ENCODE results near the gene PTPRM. TPM values are rescaled to one million over a fixed set of nuclear protein-coding genes. Genes with fewer than 3 reads are reported as not detected.

PTPRM gene
- total RNA-seq, 1 donor from 2014 or later = 109 TPM

DNA sequence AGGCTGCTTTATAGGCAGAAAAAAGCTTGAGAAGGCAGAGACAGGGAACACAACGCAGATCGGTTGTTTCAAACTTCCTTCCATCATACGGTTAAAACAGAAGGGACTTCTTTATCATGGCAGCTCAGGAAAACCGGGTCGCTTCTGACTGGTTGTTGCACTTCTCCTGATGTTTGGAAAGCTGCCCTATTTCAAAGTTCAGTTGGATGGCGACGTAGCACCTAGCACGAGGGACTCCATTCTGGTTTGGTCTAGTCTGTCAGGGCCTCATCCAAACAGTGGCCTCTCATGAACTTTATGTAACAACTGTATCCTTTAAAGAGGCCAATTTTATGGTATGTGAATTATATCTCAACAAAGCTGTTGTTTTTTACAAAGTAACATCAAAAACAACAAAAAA, 832.0 kb downstream of the PTPRM start:
- no peak for DNase-seq

DNA sequence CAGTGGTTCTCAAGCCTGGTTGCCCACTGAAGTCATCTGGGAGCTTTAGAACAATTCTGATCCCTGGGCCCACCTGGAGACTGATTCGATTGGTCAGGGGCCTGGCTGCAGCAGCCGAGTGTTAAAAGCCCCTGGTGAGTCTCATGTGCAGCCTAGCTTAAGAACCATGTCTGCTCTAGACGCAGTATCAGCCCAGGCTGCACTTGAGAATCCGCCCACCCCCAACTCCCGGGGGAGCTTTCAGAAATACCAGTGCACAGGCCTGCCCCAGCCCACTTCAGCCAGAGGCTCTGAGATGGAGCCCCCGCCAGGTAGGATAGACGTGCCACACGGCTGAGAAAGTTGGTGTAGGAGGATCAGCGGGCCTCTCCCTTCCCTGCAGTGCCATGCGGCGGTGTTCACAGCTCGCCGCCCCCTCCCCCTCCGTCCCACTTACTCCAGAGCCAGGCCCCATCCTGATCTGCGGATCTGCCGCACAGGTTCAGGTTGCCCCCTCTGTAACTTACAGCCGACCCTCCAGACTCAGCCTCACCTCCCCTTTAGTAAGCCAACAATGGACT, 833.2 kb downstream of the PTPRM start:
- DNase-seq = no peak

- no peak for DNase-seq
These were observed 833.7 kb downstream of the PTPRM start for GRCh38 chr18:8400825-8401224.

- DNase-seq = no peak
These were observed 834.5 kb downstream of the PTPRM start for GRCh38 chr18:8401606-8402005.

DNA sequence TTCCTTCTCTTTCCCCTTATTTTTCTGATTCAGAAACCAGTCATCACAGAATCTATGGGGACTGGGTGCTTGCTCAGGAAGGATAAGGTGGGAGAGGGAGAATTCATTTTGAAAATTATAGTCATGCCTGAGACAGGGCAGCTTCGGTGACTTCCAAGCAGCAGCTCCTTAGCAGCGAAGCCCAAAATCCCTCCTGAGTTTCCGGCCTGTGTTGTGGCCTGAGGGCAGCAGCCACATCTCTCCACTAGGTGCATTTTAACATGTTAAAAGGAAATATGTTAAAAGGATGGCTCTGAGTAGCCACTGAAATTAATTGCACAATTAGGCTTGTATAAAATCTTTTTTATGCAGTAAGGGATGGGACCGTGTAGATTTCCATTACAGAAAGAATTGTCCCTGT, 835.1 kb downstream of the PTPRM start:
- no peak for DNase-seq

GRCh38 chr18:8403713-8404112, 836.6 kb downstream of the PTPRM start:
- no peak for DNase-seq

DNA sequence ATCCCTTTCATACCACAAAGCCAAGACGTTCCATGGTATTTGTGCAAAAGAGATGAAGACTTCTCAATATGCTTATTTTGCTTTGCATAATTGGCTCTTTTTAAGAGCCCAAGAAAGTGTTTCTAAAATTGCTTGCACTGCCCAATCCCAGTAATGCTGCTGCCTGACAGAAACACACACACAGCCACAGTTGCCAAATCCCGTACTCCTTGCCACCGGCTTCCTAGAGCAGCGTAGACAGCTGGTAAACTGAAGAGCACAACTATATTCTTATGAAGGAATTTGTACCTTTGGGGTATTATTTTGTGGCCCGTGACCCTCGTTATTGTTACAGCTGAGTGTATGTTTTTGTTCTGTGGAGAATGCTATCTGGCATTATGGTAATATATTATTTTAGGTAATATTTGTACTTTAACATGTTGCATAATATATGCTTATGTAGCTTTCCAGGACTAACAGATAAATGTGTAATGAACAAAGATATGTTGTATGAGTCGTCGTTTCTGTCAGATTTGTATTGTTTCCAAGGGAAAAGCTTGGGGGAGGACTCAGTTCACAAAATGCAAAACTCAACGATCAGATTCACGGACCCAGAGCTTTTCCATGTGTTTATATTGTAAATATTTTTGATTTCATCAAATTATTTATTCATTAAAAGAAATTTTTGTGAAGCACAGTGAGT, 839.2 kb downstream of the PTPRM start:
- DNase-seq = no peak

GRCh38 chr18:8406868-8407250, 839.7 kb downstream of the PTPRM start:
- DNase-seq = no peak

GRCh38 chr18:8409151-8409550, 842.0 kb downstream of the PTPRM start:
- no peak for DNase-seq

DNA sequence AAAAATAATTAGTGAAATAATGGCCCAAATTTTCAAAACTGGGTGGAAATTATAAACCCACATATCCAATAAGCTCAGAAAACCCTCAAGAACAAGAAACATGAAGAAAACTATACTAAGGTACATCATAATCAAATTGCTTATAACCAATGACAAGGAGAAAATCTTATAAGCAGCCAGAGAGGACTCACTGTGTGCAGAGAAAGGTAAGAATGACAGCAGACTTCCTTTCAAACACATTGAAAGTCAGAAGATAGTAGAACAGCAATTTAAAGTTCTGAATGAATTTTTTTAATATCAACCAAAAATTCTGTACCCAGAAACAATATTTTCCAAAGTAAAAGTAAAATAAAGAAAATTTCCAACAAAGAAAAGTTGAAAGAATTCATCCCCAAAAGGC, 844.4 kb downstream of the PTPRM start:
- DNase-seq = no peak

- DNase-seq = no peak
These were observed 845.0 kb downstream of the PTPRM start for GRCh38 chr18:8412117-8412516.

- DNase-seq = no peak
These were observed 846.1 kb downstream of the PTPRM start for GRCh38 chr18:8413189-8413588.

DNA sequence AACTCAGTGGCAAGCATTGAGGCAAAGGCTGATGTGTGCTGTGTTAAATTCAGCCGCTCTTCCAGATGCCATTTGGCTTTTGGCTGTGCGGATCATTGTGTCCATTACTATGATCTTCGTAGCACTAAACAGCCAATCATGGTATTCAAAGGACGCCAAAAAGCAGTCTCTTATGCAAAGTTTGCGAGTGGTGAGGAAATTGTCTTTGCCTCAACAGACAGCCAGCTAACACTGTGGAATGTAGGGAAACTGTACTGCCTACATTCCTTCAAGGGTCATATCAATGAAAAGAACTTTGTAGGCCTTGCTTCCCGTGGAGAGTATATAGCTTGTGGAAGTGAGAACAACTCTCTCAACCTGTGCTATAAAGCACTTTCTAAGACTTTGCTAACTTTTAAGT, 846.6 kb downstream of the PTPRM start:
- no peak for DNase-seq

GRCh38 chr18:8416212-8417019, 849.3 kb downstream of the PTPRM start:
- no peak for DNase-seq

- no peak for DNase-seq
These were observed 855.3 kb downstream of the PTPRM start for GRCh38 chr18:8422391-8422790.

DNA sequence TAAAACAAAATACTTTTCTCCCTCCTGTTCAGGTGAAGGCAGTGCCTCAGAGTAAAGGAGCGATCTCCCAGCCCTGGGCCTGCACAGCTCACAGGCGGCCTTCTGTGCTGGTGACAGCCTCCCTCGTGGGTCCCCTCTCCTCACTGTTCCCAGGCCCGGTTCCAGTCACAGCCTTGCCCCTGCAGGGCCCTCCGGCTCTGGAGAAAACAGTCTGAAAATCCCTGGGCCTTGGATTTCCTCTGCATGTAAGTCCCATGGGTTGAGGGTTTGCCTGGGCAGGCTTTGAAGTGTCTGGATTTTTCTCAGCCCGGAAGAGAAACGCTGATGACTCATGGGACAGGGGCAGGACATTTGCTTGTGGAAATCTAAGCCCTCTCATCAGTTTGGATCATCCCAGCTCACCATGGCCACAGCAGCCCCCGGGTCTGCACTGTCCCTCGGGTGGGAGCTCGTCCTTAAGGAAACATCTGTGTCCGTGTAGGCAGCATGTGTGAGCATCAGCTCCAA, 856.0 kb downstream of the PTPRM start:
- peak; percentile 5 for DNase-seq

- DNase-seq = no peak
These were observed 857.4 kb downstream of the PTPRM start for GRCh38 chr18:8424481-8424880.

- DNase-seq = no peak
These were observed 858.0 kb downstream of the PTPRM start for GRCh38 chr18:8424917-8425725.

GRCh38 chr18:8426401-8426800, 859.3 kb downstream of the PTPRM start:
- no peak for DNase-seq

DNA sequence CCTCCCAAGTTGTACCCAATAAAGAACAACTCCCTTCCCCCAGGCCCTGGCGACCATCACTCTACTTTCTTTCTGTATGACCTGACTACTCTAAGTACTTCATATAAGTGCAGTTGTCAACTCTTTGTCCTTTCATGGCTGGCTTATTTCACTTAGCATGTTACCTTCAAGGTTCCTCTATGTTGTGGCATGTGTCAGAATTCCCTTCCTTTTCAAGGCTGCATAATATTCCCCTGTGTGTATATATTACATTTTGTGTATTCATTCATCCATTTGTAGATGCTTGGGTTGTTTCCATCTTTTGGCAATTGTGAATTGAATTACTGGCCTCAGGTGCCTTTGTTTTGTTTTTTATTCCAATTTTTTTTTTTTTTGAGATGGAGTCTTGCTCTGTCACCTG, 860.2 kb downstream of the PTPRM start:
- no peak for DNase-seq

DNA sequence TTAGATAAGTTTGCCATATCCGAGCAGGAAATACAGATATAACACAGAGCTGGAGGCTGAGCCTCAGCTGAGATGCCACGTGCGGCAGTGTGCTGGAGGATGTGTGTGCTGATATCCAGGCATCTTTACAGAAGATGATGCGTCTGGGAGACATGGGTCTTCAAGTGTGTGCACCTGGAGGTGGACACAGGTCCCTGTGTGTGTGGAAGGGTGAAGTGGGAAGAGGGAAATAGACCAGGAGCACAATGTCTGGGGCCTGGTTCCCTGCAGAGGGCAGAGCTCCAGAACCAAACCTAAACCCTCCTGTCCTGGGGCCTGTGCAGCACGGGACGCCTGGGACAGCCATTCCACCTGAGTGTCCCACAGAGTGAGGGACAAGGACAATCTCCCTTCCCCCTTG, 861.8 kb downstream of the PTPRM start:
- DNase-seq = no peak

DNA sequence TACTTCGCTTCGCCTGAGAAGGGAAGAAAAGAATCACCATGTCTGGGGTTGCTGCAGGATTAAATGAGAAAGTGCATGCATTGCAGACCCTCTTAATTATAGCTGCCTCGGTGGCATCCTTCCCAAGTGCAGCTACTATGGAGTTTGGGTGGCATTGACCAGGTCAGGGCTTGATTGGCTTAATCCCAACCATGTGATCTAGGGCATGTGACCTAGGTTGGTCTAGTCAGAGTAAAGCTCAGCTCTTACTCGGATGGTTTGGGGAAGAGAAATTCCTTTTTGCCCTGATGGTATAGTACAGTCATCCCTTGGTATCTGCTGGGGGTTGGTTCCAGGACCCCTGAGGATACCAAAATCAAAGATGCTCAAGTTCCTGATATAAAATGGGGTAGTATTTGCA, 863.9 kb downstream of the PTPRM start:
- DNase-seq = no peak

- no peak for DNase-seq
These were observed 866.2 kb downstream of the PTPRM start for GRCh38 chr18:8433323-8433722.

All from tongue (tissue), 2 donors.